22Rv1 (cell line): ENCODE data around the gene CD34.
"Not testable (repeated sequence)": the region's sequence is repeated elsewhere in the genome, so short reads cannot be mapped to it uniquely, and the experiment has no call there.

Source experiments
- ZFX ChIP-seq: fragments of 450-650 bp; IDR thresholded peaks from 2 replicates; pipeline ENCODE4 v1.6.1; 2017; ENCODE audit warnings: antibody characterized with exemption, borderline replicate concordance
- TF ChIP-seq, protein P1 (sequence below): fragments of 450-650 bp; IDR thresholded peaks from 2 replicates; pipeline ENCODE4 v1.5.1; 2017; ENCODE audit warnings: mild to moderate bottlenecking

DNA sequence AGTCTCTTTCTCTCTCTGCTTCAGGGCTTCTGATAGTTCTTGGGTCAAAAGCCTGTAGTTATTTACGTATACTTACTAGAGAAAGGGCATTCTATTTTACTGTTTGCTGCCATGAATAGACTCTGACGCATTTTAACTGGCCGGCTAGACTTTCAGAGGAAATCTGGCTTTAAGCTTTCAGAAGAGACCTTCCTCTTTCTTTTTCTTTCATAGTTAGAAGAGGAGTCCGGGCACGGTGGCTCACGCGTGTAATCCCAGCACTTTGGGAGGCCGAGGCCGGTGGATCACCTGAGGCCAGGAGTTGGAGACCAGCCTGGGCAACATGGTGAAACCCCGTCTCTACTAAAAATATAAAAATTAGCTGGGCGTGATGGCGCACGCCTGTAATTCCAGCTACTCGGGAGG is 31.4 kb upstream of the CD34 start:
- TF ChIP-seq, protein P1, sequence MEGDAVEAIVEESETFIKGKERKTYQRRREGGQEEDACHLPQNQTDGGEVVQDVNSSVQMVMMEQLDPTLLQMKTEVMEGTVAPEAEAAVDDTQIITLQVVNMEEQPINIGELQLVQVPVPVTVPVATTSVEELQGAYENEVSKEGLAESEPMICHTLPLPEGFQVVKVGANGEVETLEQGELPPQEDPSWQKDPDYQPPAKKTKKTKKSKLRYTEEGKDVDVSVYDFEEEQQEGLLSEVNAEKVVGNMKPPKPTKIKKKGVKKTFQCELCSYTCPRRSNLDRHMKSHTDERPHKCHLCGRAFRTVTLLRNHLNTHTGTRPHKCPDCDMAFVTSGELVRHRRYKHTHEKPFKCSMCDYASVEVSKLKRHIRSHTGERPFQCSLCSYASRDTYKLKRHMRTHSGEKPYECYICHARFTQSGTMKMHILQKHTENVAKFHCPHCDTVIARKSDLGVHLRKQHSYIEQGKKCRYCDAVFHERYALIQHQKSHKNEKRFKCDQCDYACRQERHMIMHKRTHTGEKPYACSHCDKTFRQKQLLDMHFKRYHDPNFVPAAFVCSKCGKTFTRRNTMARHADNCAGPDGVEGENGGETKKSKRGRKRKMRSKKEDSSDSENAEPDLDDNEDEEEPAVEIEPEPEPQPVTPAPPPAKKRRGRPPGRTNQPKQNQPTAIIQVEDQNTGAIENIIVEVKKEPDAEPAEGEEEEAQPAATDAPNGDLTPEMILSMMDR, result not testable (repeated sequence)
- not testable (repeated sequence) for TF ChIP-seq ZFX
